H9 (cell line): Measurements from ENCODE around the gene LCP1. TPM values are rescaled to one million over a fixed set of nuclear protein-coding genes. Genes with fewer than 3 reads are reported as not detected.

Source experiments
- DNase-seq: peaks from one replicate; pipeline ENCODE4 v3.0.0-alpha.2; 2017
- H2AFZ ChIP-seq: one replicate; pipeline ENCODE4 v1.6.1; 2013; ENCODE audit warnings: mild to moderate bottlenecking, low read length, control low read depth, moderate library complexity
- H2AK5ac ChIP-seq: 2 replicates; pipeline ENCODE4 v1.6.1; 2013; ENCODE audit warnings: low read length, control low read depth, mixed read lengths; ENCODE audit not compliant: insufficient read length
- H2BK120ac ChIP-seq: one replicate; pipeline ENCODE4 v1.6.1; 2013; ENCODE audit warnings: low read depth, mild to moderate bottlenecking, low read length, control low read depth, inconsistent platforms; ENCODE audit not compliant: poor library complexity, severe bottlenecking
- H2BK12ac ChIP-seq: 2 replicates; pipeline ENCODE4 v1.6.1; 2013; ENCODE audit warnings: low read length, control low read depth, mixed read lengths, low read depth; ENCODE audit not compliant: insufficient read length
- H2BK15ac ChIP-seq: 2 replicates; pipeline ENCODE4 v1.6.1; 2013; ENCODE audit warnings: low read depth, low read length, control low read depth
- H2BK20ac ChIP-seq: one replicate; pipeline ENCODE4 v1.6.1; 2013; ENCODE audit warnings: low read depth, mild to moderate bottlenecking, low read length, control low read depth, inconsistent platforms; ENCODE audit not compliant: poor library complexity, severe bottlenecking
- H2BK5ac ChIP-seq: 2 replicates; pipeline ENCODE4 v1.6.1; 2013; ENCODE audit warnings: low read length, control low read depth, mixed read lengths; ENCODE audit not compliant: insufficient read length
- H3K14ac ChIP-seq: 2 replicates; pipeline ENCODE4 v1.6.1; 2013; ENCODE audit warnings: low read length, control low read depth; ENCODE audit not compliant: insufficient read depth
- H3K18ac ChIP-seq: 2 replicates; pipeline ENCODE4 v1.6.1; 2013; ENCODE audit warnings: low read depth, mild to moderate bottlenecking, mixed read lengths, low read length, control low read depth; ENCODE audit not compliant: insufficient read length
- H3K23ac ChIP-seq: 2 replicates; pipeline ENCODE4 v1.6.1; 2013; ENCODE audit warnings: low read length, control low read depth, mixed read lengths, low read depth; ENCODE audit not compliant: insufficient read length
- H3K23me2 ChIP-seq: 2 replicates; pipeline ENCODE4 v1.6.1; 2013; ENCODE audit warnings: low read depth, mild to moderate bottlenecking, mixed read lengths, low read length, control low read depth; ENCODE audit not compliant: insufficient read length, poor library complexity, severe bottlenecking
- H3K27ac ChIP-seq: 2 replicates; pipeline ENCODE4 v1.5.1; 2013; ENCODE audit warnings: low read length, control low read depth, mixed read lengths, low read depth; ENCODE audit not compliant: insufficient read length
- H3K27me3 ChIP-seq: 2 replicates; pipeline ENCODE4 v1.6.1; 2013; ENCODE audit warnings: low read length, control low read depth, inconsistent platforms; ENCODE audit not compliant: insufficient read depth
- H3K4ac ChIP-seq: 2 replicates; pipeline ENCODE4 v1.6.1; 2013; ENCODE audit warnings: low read depth, mild to moderate bottlenecking, control low read depth, inconsistent platforms, low read length, moderate library complexity
- H3K4me1 ChIP-seq: 2 replicates; pipeline ENCODE4 v1.6.1; 2013; ENCODE audit warnings: low read length, control low read depth, inconsistent platforms; ENCODE audit not compliant: insufficient read depth
- H3K4me2 ChIP-seq: 2 replicates; pipeline ENCODE4 v1.6.1; 2013; ENCODE audit warnings: low read length, control low read depth, mixed read lengths; ENCODE audit not compliant: insufficient read length, insufficient read depth
- H3K56ac ChIP-seq: 2 replicates; pipeline ENCODE4 v1.6.1; 2013; ENCODE audit warnings: low read depth, mild to moderate bottlenecking, mixed read lengths, low read length, control low read depth; ENCODE audit not compliant: insufficient read length
- H3K79me1 ChIP-seq: 2 replicates; pipeline ENCODE4 v1.6.1; 2013; ENCODE audit warnings: low read depth, mild to moderate bottlenecking, moderate library complexity, low read length, control low read depth, inconsistent platforms; ENCODE audit not compliant: insufficient read depth, poor library complexity, severe bottlenecking
- H3K79me2 ChIP-seq: 2 replicates; pipeline ENCODE4 v1.6.1; 2013; ENCODE audit warnings: low read length, control low read depth, inconsistent platforms; ENCODE audit not compliant: insufficient read depth
- H3K9ac ChIP-seq: 2 replicates; pipeline ENCODE4 v1.6.1; 2013; ENCODE audit warnings: low read length, control low read depth, mixed read lengths; ENCODE audit not compliant: insufficient read length; ENCODE audit errors: extremely low read depth
- H3K9me3 ChIP-seq: one replicate; pipeline ENCODE4 v1.6.1; 2013; ENCODE audit warnings: low read depth, low read length, inconsistent platforms; ENCODE audit not compliant: control insufficient read depth
- H3T11ph ChIP-seq: one replicate; pipeline ENCODE4 v1.6.1; 2013; ENCODE audit warnings: mild to moderate bottlenecking, low read length, control low read depth, inconsistent platforms
- H4K20me1 ChIP-seq: one replicate; pipeline ENCODE4 v1.6.1; 2013; ENCODE audit not compliant: control insufficient read depth, insufficient read length, insufficient read depth
- H4K5ac ChIP-seq: 2 replicates; pipeline ENCODE4 v1.6.1; 2013; ENCODE audit warnings: low read depth, mild to moderate bottlenecking, mixed read lengths, low read length, control low read depth; ENCODE audit not compliant: insufficient read length
- H4K8ac ChIP-seq: replicated peaks from 2 replicates; pipeline ENCODE4 v1.6.1; 2013; ENCODE audit warnings: low read length, control low read depth, mixed read lengths, low read depth; ENCODE audit not compliant: insufficient read length
- H4K91ac ChIP-seq: 2 replicates; pipeline ENCODE4 v1.6.1; 2013; ENCODE audit warnings: low read depth, mild to moderate bottlenecking, moderate library complexity, mixed read lengths, low read length, control low read depth; ENCODE audit not compliant: insufficient read length
- H3K27ac Mint-ChIP-seq, 3 experiments: 2 replicates in 2 of 3; 3 replicates in 1 of 3; pipeline ENCODE4 v1.8.0; 2020 to 2021; ENCODE audit warnings: mixed read lengths in 3 of 3, mild to moderate bottlenecking in 1 of 3, moderate library complexity in 1 of 3
- H3K27me3 Mint-ChIP-seq: 2 replicates; pipeline ENCODE4 v1.8.0; 2021; ENCODE audit warnings: low read depth, mild to moderate bottlenecking, moderate library complexity, mixed read lengths
- H3K36me3 Mint-ChIP-seq, 3 experiments: 2 replicates in 2 of 3; 3 replicates in 1 of 3; pipeline ENCODE4 v1.8.0; 2020 to 2021; ENCODE audit warnings: low read depth in 3 of 3, mixed read lengths in 3 of 3; ENCODE audit not compliant: insufficient read depth in 1 of 3
- H3K4me1 Mint-ChIP-seq, 2 experiments: 2 replicates each; pipeline ENCODE4 v1.8.0; 2020; ENCODE audit warnings: mixed read lengths in 2 of 2
- H3K4me3 Mint-ChIP-seq, 2 experiments: 2 replicates in 1 of 2; 3 replicates in 1 of 2; pipeline ENCODE4 v1.8.0; 2020 to 2021; ENCODE audit warnings: mild to moderate bottlenecking in 2 of 2, mixed read lengths in 2 of 2, moderate library complexity in 1 of 2
- H3K9me3 Mint-ChIP-seq, 2 experiments: 2 replicates in 1 of 2; 3 replicates in 1 of 2; pipeline ENCODE4 v1.8.0; 2020; ENCODE audit warnings: mild to moderate bottlenecking in 2 of 2, mixed read lengths in 2 of 2, moderate library complexity in 1 of 2
- CTCF ChIP-seq: fragments of 200-600 bp; sonication (generic); conservative IDR thresholded peaks from 3 replicates; pipeline ENCODE4 v1.8.0; 2021; ENCODE audit warnings: antibody characterized with exemption, mild to moderate bottlenecking
- WGBS: extraction: QIAGEN DNeasy Blood & Tissue Kit; methylation state at CpG from one replicate; pipeline ENCODE4 v1.1.7; 2013; ENCODE audit warnings: missing lambda C conversion rate, low lambda C conversion rate, mixed read lengths; ENCODE audit not compliant: insufficient read length; ENCODE audit errors: extremely low coverage; 5-methylcytosine and 5-hydroxymethylcytosine counted together
- total RNA-seq: library from RNA; stranded (reverse); gene quantifications from 2 replicates; pipeline ENCODE4 v1.2.1, GENCODE V29; 2021

Gene LCP1
- total RNA-seq, 1 experiment from 2014 or later = 0.81 TPM

DNA sequence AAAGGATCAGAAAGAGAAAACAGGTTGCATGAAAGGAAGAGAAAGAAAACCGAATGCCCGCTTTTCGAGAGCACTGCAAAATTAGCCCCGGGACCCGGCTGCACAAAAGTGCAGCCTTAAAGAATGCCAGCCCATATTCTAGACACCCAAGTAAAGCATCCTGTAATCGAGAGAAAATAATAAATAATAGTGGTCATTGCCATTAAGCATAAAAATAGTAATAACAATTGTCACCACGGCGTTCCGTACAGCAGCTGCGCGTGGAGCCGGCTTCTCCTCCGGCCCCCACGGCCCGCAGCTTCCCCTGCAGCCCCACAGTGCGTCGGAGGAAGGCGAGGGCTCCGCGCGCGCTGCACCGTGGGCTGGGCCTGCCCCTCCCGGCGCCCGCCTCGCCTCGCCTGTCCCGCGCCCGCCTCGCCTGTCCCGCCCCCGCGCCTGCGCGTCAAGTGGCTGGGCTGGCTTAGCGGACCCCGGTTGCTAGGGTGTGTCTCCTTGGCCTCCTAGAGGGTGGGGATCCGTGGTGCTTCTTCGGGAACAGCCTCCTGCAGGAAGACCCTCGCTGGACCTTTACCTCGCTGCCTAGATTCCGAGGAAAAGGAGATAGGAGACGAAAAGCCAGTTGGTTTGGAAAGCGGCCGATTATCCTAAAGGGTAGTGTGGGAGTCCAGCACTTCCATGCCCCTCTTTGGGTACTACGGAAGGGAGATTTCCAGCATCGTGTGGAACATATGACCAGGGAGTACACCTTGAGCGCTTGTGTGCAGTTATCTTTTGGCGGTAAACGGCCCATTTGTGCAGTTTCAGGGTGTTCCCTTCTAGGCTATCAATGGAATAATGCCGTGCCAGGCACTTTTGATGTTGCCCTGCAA lies 29.7 kb upstream of the LCP1 start, which contains the start of gene LRRC63:
Gene LRRC63 (plus strand): TSS at position 446 of the 869 bp plus-strand sequence. CDS start 1,107 bp downstream, outside the sequence.
- H3K23ac ChIP-seq = no peak within 1 kb of the TSS
- H4K20me1 ChIP-seq = no peaks in the 10 kb centered on the region
- Mint-ChIP-seq H3K4me1 (peaks cover 18% of the 10 kb centered on the region in 2 experiments), H3K27me3 (peaks cover 34% of the 10 kb centered on the region), H3K4me3 (peak within 1 kb of the TSS; percentile 64 to 82), H3K9me3 (no peaks in the 10 kb centered on the region; a peak in 1 of 5 replicates), H3K36me3 (no peaks in the 10 kb centered on the region), H3K27ac (no peak within 1 kb of the TSS)
- no peak within 1 kb of the TSS for H3K27ac ChIP-seq
- H3K14ac ChIP-seq = no peak within 1 kb of the TSS
- H2BK120ac ChIP-seq = no peak within 1 kb of the TSS
- no peaks in the 10 kb centered on the region for H3K9me3 ChIP-seq
- no peaks in the 10 kb centered on the region for H3K79me1 ChIP-seq
- TF ChIP-seq CTCF = no peak; the same call in 2 of the 3 replicates
- H2BK12ac ChIP-seq = no peak within 1 kb of the TSS
- H3K23me2 ChIP-seq = peaks cover 12% of the 10 kb centered on the region
- peak within 1 kb of the TSS; percentile 83 for H2AFZ ChIP-seq
- H2AK5ac ChIP-seq = no peak within 1 kb of the TSS
- H2BK15ac ChIP-seq = no peak within 1 kb of the TSS
- no peak within 1 kb of the TSS for H2BK20ac ChIP-seq
- peak; percentile 81 for DNase-seq
- H4K8ac ChIP-seq = no peak within 1 kb of the TSS
- H4K5ac ChIP-seq = no peak within 1 kb of the TSS
- no peaks in the 10 kb centered on the region for H3K4me1 ChIP-seq
- no peak within 1 kb of the TSS for H3T11ph ChIP-seq
- no peak within 1 kb of the TSS for H3K18ac ChIP-seq
- H3K4me2 ChIP-seq = peak within 1 kb of the TSS; percentile 65
- H3K4ac ChIP-seq = no peak within 1 kb of the TSS
- WGBS = no CpG with 5 or more reads among the region's 53 CpGs
- H3K79me2 ChIP-seq = no peaks in the 10 kb centered on the region
- no peak within 1 kb of the TSS for H4K91ac ChIP-seq
- no peaks in the 10 kb centered on the region; the same call in 1 of the 2 replicates for H3K27me3 ChIP-seq
- H3K9ac ChIP-seq = peak within 1 kb of the TSS; percentile 36
- H3K56ac ChIP-seq = no peak within 1 kb of the TSS
- no peak within 1 kb of the TSS for H2BK5ac ChIP-seq
